ENCODE results near the gene RAPGEF1. TPM values are rescaled to one million over a fixed set of nuclear protein-coding genes. Genes with fewer than 3 reads are reported as not detected.

RAPGEF1 gene
- total and polyA plus RNA-seq, 11 donors = 50.6 to 161 (median 115) TPM

DNA sequence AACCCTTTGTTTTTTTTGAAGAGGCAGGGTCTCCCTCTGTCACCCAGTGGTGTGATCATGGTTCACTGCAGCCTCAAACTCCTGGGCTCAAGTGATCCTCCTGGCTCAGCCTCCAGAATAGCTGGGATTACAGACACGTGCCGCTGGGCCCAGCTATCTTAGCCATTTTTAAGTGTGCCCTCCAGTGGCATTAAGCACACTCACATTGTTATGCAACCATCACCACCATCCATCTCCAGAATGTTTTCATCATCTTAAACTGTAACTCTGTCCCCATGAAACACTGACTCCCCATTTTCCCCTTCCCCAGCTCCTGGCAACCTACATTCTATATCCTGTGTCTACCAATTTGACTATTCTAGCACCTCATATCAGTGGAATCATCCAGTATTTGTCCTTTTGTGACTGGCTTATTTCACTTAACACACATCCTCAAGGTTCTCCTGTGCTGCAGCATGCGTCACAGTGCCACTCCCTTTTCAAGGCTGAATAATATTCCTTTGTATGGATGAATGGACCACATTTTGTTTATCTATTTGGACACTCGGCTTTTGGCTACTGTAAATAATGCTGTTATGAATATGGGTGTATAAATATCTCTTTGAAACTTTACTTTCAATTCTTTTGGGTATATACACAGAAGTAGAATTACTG is 12.5 kb upstream of the RAPGEF1 start:
- TF ChIP-seq POLR2A (IDR thresholded peaks at IDR 0.05) = no peak
- TF ChIP-seq, protein P1, sequence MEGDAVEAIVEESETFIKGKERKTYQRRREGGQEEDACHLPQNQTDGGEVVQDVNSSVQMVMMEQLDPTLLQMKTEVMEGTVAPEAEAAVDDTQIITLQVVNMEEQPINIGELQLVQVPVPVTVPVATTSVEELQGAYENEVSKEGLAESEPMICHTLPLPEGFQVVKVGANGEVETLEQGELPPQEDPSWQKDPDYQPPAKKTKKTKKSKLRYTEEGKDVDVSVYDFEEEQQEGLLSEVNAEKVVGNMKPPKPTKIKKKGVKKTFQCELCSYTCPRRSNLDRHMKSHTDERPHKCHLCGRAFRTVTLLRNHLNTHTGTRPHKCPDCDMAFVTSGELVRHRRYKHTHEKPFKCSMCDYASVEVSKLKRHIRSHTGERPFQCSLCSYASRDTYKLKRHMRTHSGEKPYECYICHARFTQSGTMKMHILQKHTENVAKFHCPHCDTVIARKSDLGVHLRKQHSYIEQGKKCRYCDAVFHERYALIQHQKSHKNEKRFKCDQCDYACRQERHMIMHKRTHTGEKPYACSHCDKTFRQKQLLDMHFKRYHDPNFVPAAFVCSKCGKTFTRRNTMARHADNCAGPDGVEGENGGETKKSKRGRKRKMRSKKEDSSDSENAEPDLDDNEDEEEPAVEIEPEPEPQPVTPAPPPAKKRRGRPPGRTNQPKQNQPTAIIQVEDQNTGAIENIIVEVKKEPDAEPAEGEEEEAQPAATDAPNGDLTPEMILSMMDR (IDR thresholded peaks at IDR 0.05) = no peak
- 84 to 89% (median 85%) methylated on average over 4 of the region's 4 CpGs for WGBS, 4 donors
- Histone ChIP-seq H3K9me3 (no peaks in the 10 kb centered on the region), H3K27me3 (peaks cover 0 to 28% (median 7%) of the 10 kb centered on the region in 9 donors), H3K4me1 (peaks cover 0 to 5% (median 0%) of the 10 kb centered on the region in 12 donors), H3K36me3 (no peaks in the 10 kb centered on the region), H3K4me3 (no peak overlapping the region), H3K27ac (no peak overlapping the region)
- intact Hi-C loops (cut with DNase I) = no loop called here
- DNase-seq = no peak
- ATAC-seq = no peak

DNA sequence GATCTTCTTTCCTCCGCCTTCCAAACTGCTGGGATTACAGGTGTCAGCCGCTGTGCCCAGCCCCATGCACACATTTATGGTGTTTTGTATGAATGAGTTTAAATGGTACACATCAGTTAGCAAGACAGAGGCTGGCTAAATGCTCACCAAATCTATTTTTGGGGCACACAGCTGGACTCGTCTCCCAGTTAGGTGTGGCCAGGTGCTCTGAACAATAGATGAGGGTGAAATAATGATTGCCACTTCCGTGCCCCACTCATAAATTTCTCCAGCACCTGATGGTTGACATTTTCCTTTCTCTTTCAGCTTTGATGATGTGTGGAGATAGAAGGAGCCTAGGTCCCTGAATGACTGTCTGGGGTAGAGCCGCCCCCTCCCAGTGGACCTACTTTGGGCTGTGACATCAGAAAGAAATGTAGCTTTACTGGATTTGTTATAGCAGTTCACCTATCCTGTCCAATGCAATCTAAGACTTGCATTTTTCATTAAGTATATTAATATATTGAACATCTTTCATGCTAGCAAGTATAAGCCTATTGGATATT is 8.6 kb upstream of the RAPGEF1 start:
- TF ChIP-seq, protein P1 (IDR thresholded peaks at IDR 0.05) = no peak
- no peak for TF ChIP-seq POLR2A (IDR thresholded peaks at IDR 0.05)
- Histone ChIP-seq H3K36me3 (no peaks in the 10 kb centered on the region), H3K4me1 (peaks cover 0 to 19% (median 1%) of the 10 kb centered on the region in 12 donors), H3K27me3 (no peaks in the 10 kb centered on the region), H3K9me3 (no peaks in the 10 kb centered on the region), H3K4me3 (no peak overlapping the region), H3K27ac (no peak overlapping the region)
- ATAC-seq = no peak
- no peak for DNase-seq
- 70 to 76% (median 72%) methylated on average over 5 of the region's 5 CpGs for WGBS, 4 donors
- intact Hi-C loops (cut with DNase I) = loop anchor here in 9 of 10 donors (5.0 to 10.0 kb wide), 8 partner anchors 214 to 401 kb away; partner anchors contain the start of genes POMT1 (in 2 of the 9) and UCK1 (in 1 of the 9)

DNA sequence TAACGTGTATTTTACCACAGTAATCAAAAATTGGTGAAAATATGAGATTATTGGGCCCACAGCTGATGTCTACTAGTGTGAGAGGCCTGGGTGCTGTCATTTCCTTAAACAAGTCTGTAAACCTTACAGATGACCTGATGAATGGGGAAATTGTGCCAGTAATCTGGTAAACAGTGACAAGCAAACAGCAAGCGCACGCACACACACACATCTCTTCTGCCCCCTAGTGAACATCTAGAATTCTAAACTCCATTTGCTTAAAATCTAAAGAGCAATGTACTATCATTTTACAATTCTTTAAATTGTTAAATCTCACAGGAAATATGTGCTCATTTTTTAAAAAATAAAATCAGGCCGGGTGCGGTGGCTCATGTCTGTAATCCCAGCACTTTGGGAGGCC is 7.5 kb upstream of the RAPGEF1 start:
- H3K27me3 ChIP-seq = no peaks in the 10 kb centered on the region
- H3K9me3 ChIP-seq = no peaks in the 10 kb centered on the region
- DNase-seq = no peak
- intact Hi-C loops (cut with DNase I) = loop anchor here (2.0 to 10.0 kb wide), 9 partner anchors 213 to 400 kb away; partner anchors contain the start of genes POMT1 (in 2 of the 10) and UCK1 (in 1 of the 10)
- no peak overlapping the region for H3K27ac ChIP-seq
- WGBS, 4 donors = 28 to 37% (median 31%) methylated on average over 5 of the region's 5 CpGs
- peak in 3 of 4 donors; percentile 42 to 55 (median 45) for ATAC-seq
- TF ChIP-seq, protein P1 (IDR thresholded peaks at IDR 0.05) = peak; percentile 48 to 70 (median 60)
- no peak for TF ChIP-seq POLR2A (IDR thresholded peaks at IDR 0.05)
- H3K4me3 ChIP-seq = no peak overlapping the region
- peaks cover 0 to 19% (median 1%) of the 10 kb centered on the region in 12 donors for H3K4me1 ChIP-seq
- H3K36me3 ChIP-seq = no peaks in the 10 kb centered on the region

DNA sequence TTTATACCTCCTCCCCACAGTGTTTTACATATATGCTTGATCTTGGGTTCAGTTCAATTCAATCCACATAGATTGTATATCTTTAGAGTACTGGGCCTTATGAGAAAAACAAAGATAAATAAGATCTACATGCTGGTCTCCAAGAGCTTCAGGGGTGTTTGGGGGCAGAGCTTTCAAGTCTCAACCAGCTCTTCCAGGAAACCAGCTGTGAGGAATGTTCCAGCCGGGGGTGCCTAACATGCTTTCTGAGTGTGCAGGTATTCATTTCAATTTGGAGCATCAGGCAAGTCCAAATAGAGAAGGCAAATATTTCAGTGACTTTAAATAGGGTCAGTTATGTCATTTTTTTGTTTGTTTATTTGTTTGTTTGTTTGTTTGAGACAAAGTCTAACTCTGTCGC is 5.7 kb upstream of the RAPGEF1 start:
- intact Hi-C loops (cut with DNase I) = loop anchor here (2.0 to 10.0 kb wide), 10 partner anchors 211 to 398 kb away; partner anchors contain the start of genes POMT1 (in 2 of the 10) and UCK1 (in 1 of the 10)
- H3K36me3 ChIP-seq = no peaks in the 10 kb centered on the region
- ATAC-seq (no peak), DNase-seq (no peak)
- no peak overlapping the region for H3K27ac ChIP-seq
- no peaks in the 10 kb centered on the region for H3K9me3 ChIP-seq
- no peaks in the 10 kb centered on the region for H3K27me3 ChIP-seq
- H3K4me3 ChIP-seq = no peak overlapping the region
- peaks cover 0 to 19% (median 2%) of the 10 kb centered on the region in 12 donors for H3K4me1 ChIP-seq
- 93 to 98% (median 95%) methylated on average over 2 of the region's 2 CpGs for WGBS, 4 donors
- TF ChIP-seq, protein P1 (IDR thresholded peaks at IDR 0.05) = no peak
- no peak for TF ChIP-seq POLR2A (IDR thresholded peaks at IDR 0.05)
